Trophoblast cell (in vitro differentiated cells and primary cell): ENCODE results near the gene WTAP.
"Not testable (repeated sequence)": the region's sequence is repeated elsewhere in the genome, so short reads cannot be mapped to it uniquely, and the experiment has no call there.

Source experiments
- DNase-seq, 2 donors: peaks; one replicate each; pipeline ENCODE4 v3.0.0-alpha.2; 2016
- H2AFZ ChIP-seq: 2 replicates; pipeline ENCODE4 v1.6.1; 2013; ENCODE audit warnings: low read length, moderate library complexity, mild to moderate bottlenecking; ENCODE audit not compliant: insufficient read depth, poor library complexity
- H2AK5ac ChIP-seq: 2 replicates; pipeline ENCODE4 v1.6.1; 2013; ENCODE audit warnings: mild to moderate bottlenecking, low read length
- H2BK120ac ChIP-seq: 2 replicates; pipeline ENCODE4 v1.6.1; 2013; ENCODE audit warnings: low read length, mild to moderate bottlenecking, moderate library complexity; ENCODE audit not compliant: insufficient read depth, poor library complexity
- H2BK12ac ChIP-seq: 2 replicates; pipeline ENCODE4 v1.6.1; 2013; ENCODE audit warnings: mild to moderate bottlenecking, low read length, moderate library complexity
- H2BK5ac ChIP-seq: 2 replicates; pipeline ENCODE4 v1.6.1; 2013; ENCODE audit warnings: low read length, low read depth, moderate library complexity, mild to moderate bottlenecking; ENCODE audit not compliant: poor library complexity
- H3K14ac ChIP-seq: 2 replicates; pipeline ENCODE4 v1.6.1; 2013; ENCODE audit warnings: mild to moderate bottlenecking, low read length
- H3K18ac ChIP-seq: 2 replicates; pipeline ENCODE4 v1.6.1; 2013; ENCODE audit warnings: mild to moderate bottlenecking, low read length
- H3K23ac ChIP-seq: 2 replicates; pipeline ENCODE4 v1.6.1; 2013; ENCODE audit warnings: low read length
- H3K27ac ChIP-seq: 2 replicates; pipeline ENCODE4 v1.5.1; 2013; ENCODE audit warnings: low read depth, mild to moderate bottlenecking, inconsistent platforms, low read length, moderate library complexity
- H3K27me3 ChIP-seq: 2 replicates; pipeline ENCODE4 v1.6.1; 2013; ENCODE audit warnings: inconsistent platforms, mild to moderate bottlenecking, low read length, moderate library complexity; ENCODE audit not compliant: insufficient read depth
- H3K36me3 ChIP-seq, 2 experiments: 1 replicate in 1 of 2; 2 replicates in 1 of 2; pipeline ENCODE4 v1.6.1; 2013; ENCODE audit warnings: low read length in 2 of 2, mild to moderate bottlenecking in 2 of 2, moderate library complexity in 1 of 2; ENCODE audit not compliant: insufficient read depth in 2 of 2, control insufficient read depth in 1 of 2
- H3K4ac ChIP-seq: 2 replicates; pipeline ENCODE4 v1.6.1; 2013; ENCODE audit warnings: low read depth, mild to moderate bottlenecking, low read length, moderate library complexity
- H3K4me1 ChIP-seq, 2 experiments: 1 replicate in 1 of 2; 2 replicates in 1 of 2; pipeline ENCODE4 v1.6.1; 2013; ENCODE audit warnings: low read length in 2 of 2, mild to moderate bottlenecking in 2 of 2, moderate library complexity in 1 of 2; ENCODE audit not compliant: insufficient read depth in 2 of 2, control insufficient read depth in 1 of 2
- H3K4me2 ChIP-seq: 2 replicates; pipeline ENCODE4 v1.6.1; 2013; ENCODE audit warnings: inconsistent platforms, mild to moderate bottlenecking, low read length, moderate library complexity
- H3K4me3 ChIP-seq: 2 replicates; pipeline ENCODE4 v1.5.1; 2013; ENCODE audit warnings: mild to moderate bottlenecking, low read depth, low read length, inconsistent platforms
- H3K79me1 ChIP-seq: one replicate; pipeline ENCODE4 v1.6.1; 2013; ENCODE audit warnings: low read length
- H3K79me2 ChIP-seq: 2 replicates; pipeline ENCODE4 v1.6.1; 2013; ENCODE audit warnings: low read length, mild to moderate bottlenecking; ENCODE audit not compliant: control insufficient read depth, insufficient read depth, poor library complexity
- H3K9ac ChIP-seq: 2 replicates; pipeline ENCODE4 v1.6.1; 2013; ENCODE audit warnings: mild to moderate bottlenecking, low read length
- H3K9me3 ChIP-seq: 2 replicates; pipeline ENCODE4 v1.6.1; 2013; ENCODE audit warnings: low read depth, mild to moderate bottlenecking, control low read depth, inconsistent platforms, low read length; ENCODE audit not compliant: insufficient read depth
- H4K12ac ChIP-seq: 2 replicates; pipeline ENCODE4 v1.6.1; 2013; ENCODE audit warnings: low read depth, mild to moderate bottlenecking, low read length, moderate library complexity
- H4K8ac ChIP-seq: 2 replicates; pipeline ENCODE4 v1.6.1; 2013; ENCODE audit warnings: low read depth, mild to moderate bottlenecking, low read length, moderate library complexity
- H4K91ac ChIP-seq: one replicate; pipeline ENCODE4 v1.6.1; 2013; ENCODE audit warnings: low read depth, mild to moderate bottlenecking, low read length, moderate library complexity
- WGBS: extraction: QIAGEN DNeasy Blood & Tissue Kit; methylation state at CpG from one replicate; pipeline ENCODE4 v1.1.7; 2013; ENCODE audit warnings: missing lambda C conversion rate; ENCODE audit not compliant: insufficient read length, insufficient coverage; ENCODE audit errors: extremely low coverage; 5-methylcytosine and 5-hydroxymethylcytosine counted together

Gene WTAP

GRCh38 chr6:159720708-159721107, 6.6 kb upstream of the WTAP start:
- H3K36me3 ChIP-seq = peaks cover 0 to 2% of the 10 kb centered on the region in 2 experiments
- no peak overlapping the region for H3K9ac ChIP-seq
- no peaks in the 10 kb centered on the region for H3K9me3 ChIP-seq
- WGBS = no CpG with 5 or more reads among the region's 7 CpGs
- no peak overlapping the region for H2BK120ac ChIP-seq
- peak; percentile 29 to 84 for DNase-seq
- H4K12ac ChIP-seq = no peak overlapping the region
- H3K18ac ChIP-seq = no peak overlapping the region
- H3K4me2 ChIP-seq = no peak overlapping the region
- H3K4ac ChIP-seq = no peak overlapping the region
- H2BK5ac ChIP-seq = no peak overlapping the region
- no peak overlapping the region for H2AK5ac ChIP-seq
- H4K8ac ChIP-seq = no peak overlapping the region
- H3K14ac ChIP-seq = no peak overlapping the region
- H2BK12ac ChIP-seq = no peak overlapping the region
- no peak overlapping the region for H3K27ac ChIP-seq
- no peaks in the 10 kb centered on the region for H3K79me1 ChIP-seq
- no peaks in the 10 kb centered on the region for H3K4me1 ChIP-seq
- no peak overlapping the region for H3K4me3 ChIP-seq
- H3K27me3 ChIP-seq = no peaks in the 10 kb centered on the region
- H4K91ac ChIP-seq = no peak overlapping the region
- H3K23ac ChIP-seq = no peak overlapping the region
- no peak overlapping the region for H2AFZ ChIP-seq
- H3K79me2 ChIP-seq = no peaks in the 10 kb centered on the region

GRCh38 chr6:159721981-159722380, 5.3 kb upstream of the WTAP start:
- H3K4me2 ChIP-seq, H3K4ac ChIP-seq, H3K27ac ChIP-seq, H3K36me3 ChIP-seq, H4K91ac ChIP-seq, H3K23ac ChIP-seq, H2AFZ ChIP-seq, DNase-seq, H3K4me3 ChIP-seq, H3K79me1 ChIP-seq, H2BK12ac ChIP-seq, H3K14ac ChIP-seq, H2BK5ac ChIP-seq, H3K4me1 ChIP-seq, H3K9ac ChIP-seq, H2AK5ac ChIP-seq, H4K8ac ChIP-seq, H4K12ac ChIP-seq, H3K27me3 ChIP-seq, H3K9me3 ChIP-seq, H3K18ac ChIP-seq, H3K79me2 ChIP-seq, H2BK120ac ChIP-seq: not testable (repeated sequence)
- no CpG with 5 or more reads among the region's 3 CpGs for WGBS

- Histone ChIP-seq H3K4me2 (no peak overlapping the region), H2BK5ac (no peak overlapping the region), H3K79me1 (peaks cover 10% of the 10 kb centered on the region), H3K79me2 (peaks cover 8% of the 10 kb centered on the region), H3K18ac (no peak overlapping the region), H3K4me3 (no peak overlapping the region), H2AFZ (no peak overlapping the region), H3K4me1 (no peaks in the 10 kb centered on the region), H3K23ac (no peak overlapping the region), H3K27ac (no peak overlapping the region), H4K8ac (no peak overlapping the region), H3K14ac (no peak overlapping the region), H2BK120ac (no peak overlapping the region), H4K91ac (no peak overlapping the region), H2AK5ac (no peak overlapping the region), H4K12ac (no peak overlapping the region), H3K9me3 (no peaks in the 10 kb centered on the region), H3K4ac (no peak overlapping the region), H3K36me3 (peaks cover 0 to 2% of the 10 kb centered on the region in 2 experiments), H3K9ac (no peak overlapping the region), H3K27me3 (no peaks in the 10 kb centered on the region), H2BK12ac (no peak overlapping the region)
- DNase-seq = no peak
These were observed 4.7 kb upstream of the WTAP start for GRCh38 chr6:159722655-159723054.

GRCh38 chr6:159723259-159723658, 4.0 kb upstream of the WTAP start:
- H3K79me1 ChIP-seq = peaks cover 13% of the 10 kb centered on the region

More at GRCh38 chr6:159723259-159723658, 4.0 kb upstream of the WTAP start:
- Histone ChIP-seq H3K27ac (no peak overlapping the region), H2BK12ac (no peak overlapping the region), H3K4me2 (no peak overlapping the region), H3K14ac (no peak overlapping the region), H2BK5ac (no peak overlapping the region), H3K4me3 (no peak overlapping the region), H3K9ac (no peak overlapping the region), H3K18ac (no peak overlapping the region), H3K4me1 (no peaks in the 10 kb centered on the region), H2AK5ac (no peak overlapping the region), H3K36me3 (peaks cover 0 to 2% of the 10 kb centered on the region in 2 experiments), H3K9me3 (no peaks in the 10 kb centered on the region), H3K4ac (no peak overlapping the region), H2AFZ (no peak overlapping the region), H4K91ac (no peak overlapping the region), H3K79me2 (peaks cover 11% of the 10 kb centered on the region), H4K12ac (no peak overlapping the region), H4K8ac (no peak overlapping the region), H3K23ac (no peak overlapping the region), H2BK120ac (no peak overlapping the region), H3K27me3 (no peaks in the 10 kb centered on the region)
- no CpG with 5 or more reads among the region's 2 CpGs for WGBS
- DNase-seq = no peak
